ENCODE data around the gene EXOSC10.

DNA sequence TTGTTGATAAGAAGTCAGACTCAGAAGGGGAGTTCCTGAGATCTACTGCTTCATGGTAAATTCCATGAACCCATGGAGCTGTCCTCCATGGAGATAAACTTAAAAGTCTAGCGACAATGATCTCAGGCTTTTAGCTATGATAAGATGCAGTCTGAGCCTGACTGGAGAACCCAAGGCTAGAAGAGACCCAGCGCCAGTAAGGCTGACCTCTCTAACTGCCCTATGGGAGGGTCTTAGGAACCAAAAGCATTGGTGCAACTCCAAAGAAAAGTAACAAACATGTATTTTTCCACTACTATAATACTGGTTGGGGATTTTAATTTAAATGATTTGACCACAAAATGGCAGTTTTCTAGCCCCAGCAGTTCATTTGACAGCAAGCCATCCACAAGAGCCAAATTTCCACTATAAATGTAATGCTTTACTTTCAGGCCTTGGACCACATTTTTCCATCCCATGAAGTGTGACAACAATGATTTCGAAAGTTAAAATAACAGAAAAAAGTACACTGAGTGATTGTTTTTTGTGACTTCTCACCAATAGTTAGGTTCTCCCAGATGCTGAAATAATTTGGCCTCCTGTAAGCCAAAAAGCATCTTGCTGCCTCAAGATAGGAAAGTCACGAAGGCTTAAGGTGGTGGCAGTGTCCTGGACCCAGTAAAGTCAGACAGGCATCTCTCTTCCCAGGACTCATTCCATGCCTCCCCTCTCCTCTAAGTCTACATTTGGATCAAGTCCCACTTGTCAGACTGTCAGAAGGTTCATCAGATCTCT lies 43.1 kb upstream of the EXOSC10 start:
- peak in 1 of 2 donors; percentile 22 for TF ChIP-seq POLR2A (IDR thresholded peaks at IDR 0.05)
- TF ChIP-seq, protein P1, sequence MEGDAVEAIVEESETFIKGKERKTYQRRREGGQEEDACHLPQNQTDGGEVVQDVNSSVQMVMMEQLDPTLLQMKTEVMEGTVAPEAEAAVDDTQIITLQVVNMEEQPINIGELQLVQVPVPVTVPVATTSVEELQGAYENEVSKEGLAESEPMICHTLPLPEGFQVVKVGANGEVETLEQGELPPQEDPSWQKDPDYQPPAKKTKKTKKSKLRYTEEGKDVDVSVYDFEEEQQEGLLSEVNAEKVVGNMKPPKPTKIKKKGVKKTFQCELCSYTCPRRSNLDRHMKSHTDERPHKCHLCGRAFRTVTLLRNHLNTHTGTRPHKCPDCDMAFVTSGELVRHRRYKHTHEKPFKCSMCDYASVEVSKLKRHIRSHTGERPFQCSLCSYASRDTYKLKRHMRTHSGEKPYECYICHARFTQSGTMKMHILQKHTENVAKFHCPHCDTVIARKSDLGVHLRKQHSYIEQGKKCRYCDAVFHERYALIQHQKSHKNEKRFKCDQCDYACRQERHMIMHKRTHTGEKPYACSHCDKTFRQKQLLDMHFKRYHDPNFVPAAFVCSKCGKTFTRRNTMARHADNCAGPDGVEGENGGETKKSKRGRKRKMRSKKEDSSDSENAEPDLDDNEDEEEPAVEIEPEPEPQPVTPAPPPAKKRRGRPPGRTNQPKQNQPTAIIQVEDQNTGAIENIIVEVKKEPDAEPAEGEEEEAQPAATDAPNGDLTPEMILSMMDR (IDR thresholded peaks at IDR 0.05), result no peak
- peak; percentile 40 to 68 for TF ChIP-seq EP300 (IDR thresholded peaks at IDR 0.05)
